ENCODE results near the gene LGALS9. TPM values are rescaled to one million over a fixed set of nuclear protein-coding genes. Genes with fewer than 3 reads are reported as not detected.

LGALS9 gene
- total and polyA plus RNA-seq, 2 experiments from 2014 or later = 3.2 to 4.1 TPM

GRCh38 chr17:27621536-27621935, 9.5 kb upstream of the LGALS9 start:
- in situ Hi-C loops (cut with MboI) = loop anchor here (10.0 kb wide), 3 partner anchors 63 to 263 kb away; no protein-coding TSS in a partner anchor
- TF ChIP-seq EZH2 (IDR thresholded peaks at IDR 0.05; ENCODE audit: insufficient read depth, poor library complexity, severe bottlenecking) (no peak), EZH2phosphoT487 (IDR thresholded peaks at IDR 0.05; ENCODE audit: insufficient read depth, low read depth) (no peak)
- WGBS, 2 experiments (ENCODE audit: low coverage in 1 of 2, low lambda C conversion rate in 2 of 2, missing lambda C conversion rate in 2 of 2) = 71 to 73% methylated on average over 4 of the region's 4 CpGs

GRCh38 chr17:27621942-27622559, 8.9 kb upstream of the LGALS9 start:
- Histone ChIP-seq H3K9me2 (ENCODE audit: insufficient read depth) (no peaks in the 10 kb centered on the region), H3K79me2 (ENCODE audit: insufficient read depth) (no peaks in the 10 kb centered on the region), H4K20me1 (ENCODE audit: insufficient read depth) (no peaks in the 10 kb centered on the region), H3K36me3 (ENCODE audit: low read depth) (no peaks in the 10 kb centered on the region), H3F3A (ENCODE audit: insufficient read depth) (no peaks in the 10 kb centered on the region), H2AFZ (no peak overlapping the region), H3K27me3 (replicated peaks; ENCODE audit: insufficient read depth) (no peaks in the 10 kb centered on the region), H3K27ac (no peak overlapping the region), H3K4me1 (ENCODE audit: insufficient read depth) (no peaks in the 10 kb centered on the region), H3K4me3 (no peak overlapping the region), H3K4me2 (ENCODE audit: unreplicated experiment) (no peak overlapping the region), H3K9ac (no peak overlapping the region), H3K9me3 (ENCODE audit: low read depth) (no peaks in the 10 kb centered on the region)
- in situ Hi-C loops (cut with MboI) = loop anchor here (10.0 kb wide), 3 partner anchors 63 to 263 kb away; no protein-coding TSS in a partner anchor
- no peak for TF ChIP-seq EZH2 (IDR thresholded peaks at IDR 0.05; ENCODE audit: insufficient read depth, poor library complexity, severe bottlenecking)
- no peak for TF ChIP-seq EZH2phosphoT487 (IDR thresholded peaks at IDR 0.05; ENCODE audit: insufficient read depth, low read depth)
- WGBS, 2 experiments (ENCODE audit: low coverage in 1 of 2, low lambda C conversion rate in 2 of 2, missing lambda C conversion rate in 2 of 2) = 62 to 69% methylated on average over 10 of the region's 10 CpGs
- no peak for DNase-seq

More at GRCh38 chr17:27621536-27621935, 9.5 kb upstream of the LGALS9 start:
- no peak overlapping the region for H2AFZ ChIP-seq
- H3F3A ChIP-seq (ENCODE audit: insufficient read depth) = no peaks in the 10 kb centered on the region
- H3K4me1 ChIP-seq (ENCODE audit: insufficient read depth) = no peaks in the 10 kb centered on the region
- H3K4me3 ChIP-seq = no peak overlapping the region
- no peaks in the 10 kb centered on the region for H3K36me3 ChIP-seq (ENCODE audit: low read depth)
- no peaks in the 10 kb centered on the region for H3K27me3 ChIP-seq (replicated peaks; ENCODE audit: insufficient read depth)
- DNase-seq = no peak
- H3K9me3 ChIP-seq (ENCODE audit: low read depth) = no peaks in the 10 kb centered on the region
- no peak overlapping the region for H3K9ac ChIP-seq
- no peak overlapping the region for H3K4me2 ChIP-seq (ENCODE audit: unreplicated experiment)
- H4K20me1 ChIP-seq (ENCODE audit: insufficient read depth) = no peaks in the 10 kb centered on the region
- H3K27ac ChIP-seq = no peak overlapping the region
- no peaks in the 10 kb centered on the region for H3K9me2 ChIP-seq (ENCODE audit: insufficient read depth)
- H3K79me2 ChIP-seq (ENCODE audit: insufficient read depth) = no peaks in the 10 kb centered on the region

- Histone ChIP-seq H3K4me2 (ENCODE audit: unreplicated experiment) (no peak overlapping the region), H3K27ac (no peak overlapping the region), H3K36me3 (ENCODE audit: low read depth) (no peaks in the 10 kb centered on the region), H3K9me2 (ENCODE audit: insufficient read depth) (no peaks in the 10 kb centered on the region), H3F3A (ENCODE audit: insufficient read depth) (no peaks in the 10 kb centered on the region), H4K20me1 (ENCODE audit: insufficient read depth) (no peaks in the 10 kb centered on the region), H3K27me3 (replicated peaks; ENCODE audit: insufficient read depth) (no peaks in the 10 kb centered on the region), H3K79me2 (ENCODE audit: insufficient read depth) (no peaks in the 10 kb centered on the region), H2AFZ (no peak overlapping the region), H3K9me3 (ENCODE audit: low read depth) (no peaks in the 10 kb centered on the region), H3K4me1 (ENCODE audit: insufficient read depth) (no peaks in the 10 kb centered on the region), H3K4me3 (no peak overlapping the region), H3K9ac (no peak overlapping the region)
- in situ Hi-C loops (cut with MboI) = loop anchor here (10.0 kb wide), 3 partner anchors 62 to 262 kb away; no protein-coding TSS in a partner anchor
- no peak for DNase-seq
- WGBS, 2 experiments (ENCODE audit: low coverage in 1 of 2, low lambda C conversion rate in 2 of 2, missing lambda C conversion rate in 2 of 2) = 51 to 52% methylated on average over 4 of the region's 4 CpGs
- TF ChIP-seq EZH2 (IDR thresholded peaks at IDR 0.05; ENCODE audit: insufficient read depth, poor library complexity, severe bottlenecking) (no peak), EZH2phosphoT487 (IDR thresholded peaks at IDR 0.05; ENCODE audit: insufficient read depth, low read depth) (no peak)
These were observed 8.0 kb upstream of the LGALS9 start for GRCh38 chr17:27622986-27623385.

- in situ Hi-C loops (cut with MboI) = loop anchor here (10.0 kb wide), 3 partner anchors 61 to 261 kb away; no protein-coding TSS in a partner anchor
- no peaks in the 10 kb centered on the region for H3K27me3 ChIP-seq (replicated peaks; ENCODE audit: insufficient read depth)
- no peak overlapping the region for H2AFZ ChIP-seq
- no peaks in the 10 kb centered on the region for H3K9me2 ChIP-seq (ENCODE audit: insufficient read depth)
- H3K4me3 ChIP-seq = no peak overlapping the region
- no peak overlapping the region for H3K9ac ChIP-seq
- no peak for TF ChIP-seq EZH2 (IDR thresholded peaks at IDR 0.05; ENCODE audit: insufficient read depth, poor library complexity, severe bottlenecking)
- no peak for TF ChIP-seq EZH2phosphoT487 (IDR thresholded peaks at IDR 0.05; ENCODE audit: insufficient read depth, low read depth)
- no peaks in the 10 kb centered on the region for H3K36me3 ChIP-seq (ENCODE audit: low read depth)
- WGBS, 2 experiments (ENCODE audit: low coverage in 1 of 2, low lambda C conversion rate in 2 of 2, missing lambda C conversion rate in 2 of 2) = 89 to 90% methylated on average over 6 of the region's 6 CpGs
- H3K79me2 ChIP-seq (ENCODE audit: insufficient read depth) = no peaks in the 10 kb centered on the region
- no peaks in the 10 kb centered on the region for H4K20me1 ChIP-seq (ENCODE audit: insufficient read depth)
- no peak overlapping the region for H3K27ac ChIP-seq
- H3F3A ChIP-seq (ENCODE audit: insufficient read depth) = no peaks in the 10 kb centered on the region
- no peaks in the 10 kb centered on the region for H3K9me3 ChIP-seq (ENCODE audit: low read depth)
- DNase-seq = no peak
- H3K4me1 ChIP-seq (ENCODE audit: insufficient read depth) = no peaks in the 10 kb centered on the region
- H3K4me2 ChIP-seq (ENCODE audit: unreplicated experiment) = no peak overlapping the region
These were observed 7.4 kb upstream of the LGALS9 start for GRCh38 chr17:27623614-27624013.
